Gastroesophageal sphincter (tissue), 2 donors: ENCODE data around the gene OR2K2.

Experiments used
- POLR2A ChIP-seq, 2 donors: fragments of 450-650 bp; IDR thresholded peaks; one replicate each; pipeline ENCODE4 v1.6.1; 2017; ENCODE audit warnings: antibody characterized with exemption in 2 of 2, mild to moderate bottlenecking in 2 of 2, moderate library complexity in 1 of 2
- POLR2AphosphoS5 ChIP-seq: sonication (generic); formaldehyde crosslinking; IDR thresholded peaks from one replicate; pipeline ENCODE4 v1.6.1; 2017; ENCODE audit warnings: antibody characterized with exemption

DNA sequence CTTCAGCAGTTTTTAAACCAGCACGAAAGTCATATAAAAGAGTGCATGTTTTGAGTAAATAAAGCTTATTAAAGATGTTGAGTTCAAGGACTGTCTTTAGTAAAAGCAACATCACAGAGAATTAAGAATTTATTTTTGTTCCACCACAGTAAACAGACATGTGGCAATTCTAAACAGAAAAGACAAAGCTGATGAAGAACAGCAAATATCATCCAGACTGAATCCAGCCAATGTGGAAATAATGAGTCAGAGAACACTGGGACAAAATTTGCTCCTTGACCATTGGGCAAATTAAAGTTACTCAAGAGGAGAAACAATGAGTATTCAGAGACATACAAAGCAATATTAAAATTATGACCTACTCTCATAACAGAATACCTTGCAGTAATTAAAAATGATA, 28.8 kb downstream of the OR2K2 start:
- TF ChIP-seq POLR2AphosphoS5 (no peak), POLR2A (IDR thresholded peaks at IDR 0.05) (no peak)
